AG09309 (cell line): ENCODE results near the gene DGAT2.

Experiments used
- DNase-seq: peaks from one replicate; pipeline ENCODE4 v3.0.0-alpha.2; 2010; ENCODE audit warnings: low read depth
- H3K4me3 ChIP-seq: 2 replicates; pipeline ENCODE4 v1.5.1; 2011; ENCODE audit warnings: mild to moderate bottlenecking, low read depth, low read length, moderate library complexity; ENCODE audit not compliant: control insufficient read depth
- CTCF ChIP-seq: IDR thresholded peaks from 2 replicates; pipeline ENCODE4 v1.5.1; 2011; ENCODE audit warnings: mild to moderate bottlenecking, low read depth, low read length, inconsistent platforms; ENCODE audit not compliant: insufficient read depth, control insufficient read depth; ENCODE audit errors: missing control alignments

The DGAT2 gene

GRCh38 chr11:75763846-75764245 is 4.7 kb upstream of the DGAT2 start:
- no peak for TF ChIP-seq CTCF
- H3K4me3 ChIP-seq: no peak overlapping the region
- no peak for DNase-seq

- DNase-seq: no peak
- H3K4me3 ChIP-seq: no peak overlapping the region
- no peak for TF ChIP-seq CTCF
Observed at GRCh38 chr11:75765116-75765515, 3.5 kb upstream of the DGAT2 start.

- DNase-seq: no peak
- TF ChIP-seq CTCF: peak; percentile 3
- no peak overlapping the region for H3K4me3 ChIP-seq
Observed at GRCh38 chr11:75766443-75767227, 1.9 kb upstream of the DGAT2 start.

GRCh38 chr11:75767228-75767572 is 1.4 kb upstream of the DGAT2 start:
- DNase-seq: no peak
- no peak overlapping the region for H3K4me3 ChIP-seq
- no peak for TF ChIP-seq CTCF

GRCh38 chr11:75767793-75768111 is 826 bp upstream of the DGAT2 start:
- H3K4me3 ChIP-seq: no peak overlapping the region
- DNase-seq: no peak
- no peak for TF ChIP-seq CTCF

- TF ChIP-seq CTCF: no peak
- peak overlapping the region; percentile 51 for H3K4me3 ChIP-seq
- DNase-seq: no peak
Observed at GRCh38 chr11:75768909-75769771, 562 bp downstream of the DGAT2 start.
